Activated CD4-positive, alpha-beta T cell treated with anti-CD3 and anti-CD28 coated beads, Interleukin-2, amount 10 ng/mL, durations not matched to agents 24 days and 14 days (primary cell): Measurements from ENCODE around the gene FAM117B. TPM values are rescaled to one million over a fixed set of nuclear protein-coding genes. Genes with fewer than 3 reads are reported as not detected.

Experiments
- DNase-seq: peaks from one replicate; pipeline ENCODE4 v3.0.0; 2022
- H3K27ac Mint-ChIP-seq: one replicate; pipeline ENCODE4 v1.8.0; 2022; ENCODE audit warnings: mild to moderate bottlenecking, mixed read lengths
- H3K27me3 Mint-ChIP-seq: one replicate; pipeline ENCODE4 v1.8.0; 2022; ENCODE audit warnings: mixed read lengths
- H3K36me3 Mint-ChIP-seq: one replicate; pipeline ENCODE4 v1.8.0; 2022; ENCODE audit warnings: low read depth, mild to moderate bottlenecking, mixed read lengths
- H3K4me1 Mint-ChIP-seq: one replicate; pipeline ENCODE4 v1.8.0; 2021; ENCODE audit warnings: mixed read lengths
- H3K4me3 Mint-ChIP-seq: one replicate; pipeline ENCODE4 v1.8.0; 2022; ENCODE audit warnings: mild to moderate bottlenecking, moderate library complexity, mixed read lengths
- H3K9me3 Mint-ChIP-seq: one replicate; pipeline ENCODE4 v1.8.0; 2021; ENCODE audit warnings: mixed read lengths
- intact Hi-C: fragments of 100-400 bp; cut with micrococcal nuclease; formaldehyde crosslinking; loops from one replicate; pipeline ENCODE4 v1.15.1; 2023
- total RNA-seq: library from RNA; stranded (reverse); gene quantifications from 2 replicates; pipeline ENCODE4 v1.2.3, GENCODE V29; 2022

The FAM117B gene
- total RNA-seq, 1 donor from 2014 or later: 14.5 TPM

DNA sequence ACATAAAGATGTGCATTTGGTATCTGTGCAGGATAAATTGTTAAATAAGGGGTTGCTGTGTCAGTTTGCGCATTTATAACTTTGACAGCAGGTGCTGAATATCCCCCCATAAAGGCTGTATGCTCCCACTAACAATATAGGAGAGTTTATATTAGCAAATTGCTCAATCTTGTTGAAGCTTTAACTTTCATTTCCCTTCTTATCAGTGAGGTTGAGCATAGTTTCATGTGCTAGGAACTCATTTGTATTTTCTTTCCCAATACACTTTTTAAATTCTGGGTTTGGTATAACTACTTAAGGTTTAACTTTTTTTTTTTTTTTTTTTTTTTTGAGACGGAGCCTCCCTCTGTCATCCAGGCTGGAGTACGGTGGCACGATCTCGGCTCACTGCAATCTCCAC is 89.0 kb downstream of the FAM117B start:
- intact Hi-C loops: no loop called here
- no peak for DNase-seq
- Mint-ChIP-seq H3K4me1 (peaks cover 4% of the 10 kb centered on the region), H3K27me3 (no peaks in the 10 kb centered on the region), H3K9me3 (no peaks in the 10 kb centered on the region), H3K27ac (no peak overlapping the region), H3K4me3 (no peak overlapping the region), H3K36me3 (peaks cover 13% of the 10 kb centered on the region)

DNA sequence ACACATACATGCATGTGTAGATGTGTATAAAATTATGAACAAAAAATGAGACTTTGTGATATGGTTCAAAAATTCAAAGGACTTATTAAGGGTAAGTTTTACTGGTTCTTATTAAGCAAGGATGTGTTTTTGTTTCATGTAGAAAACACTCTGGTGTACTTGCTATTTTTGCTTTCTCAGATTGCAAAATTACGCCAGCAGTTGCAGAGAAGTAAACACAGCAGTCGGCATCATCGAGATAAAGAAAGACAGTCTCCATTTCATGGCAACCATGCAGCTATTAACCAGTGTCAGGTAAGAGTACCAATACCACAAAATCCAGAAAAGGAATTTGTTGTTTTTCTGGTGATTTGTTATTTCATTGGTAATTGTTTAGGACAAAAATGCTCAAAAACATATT is 91.3 kb downstream of the FAM117B start:
- H3K4me1 Mint-ChIP-seq: peaks cover 4% of the 10 kb centered on the region
- intact Hi-C loops: no loop called here
- H3K4me3 Mint-ChIP-seq: no peak overlapping the region
- no peak for DNase-seq
- no peak overlapping the region for H3K27ac Mint-ChIP-seq
- no peaks in the 10 kb centered on the region for H3K27me3 Mint-ChIP-seq
- peaks cover 9% of the 10 kb centered on the region for H3K9me3 Mint-ChIP-seq
- H3K36me3 Mint-ChIP-seq: peaks cover 26% of the 10 kb centered on the region

DNA sequence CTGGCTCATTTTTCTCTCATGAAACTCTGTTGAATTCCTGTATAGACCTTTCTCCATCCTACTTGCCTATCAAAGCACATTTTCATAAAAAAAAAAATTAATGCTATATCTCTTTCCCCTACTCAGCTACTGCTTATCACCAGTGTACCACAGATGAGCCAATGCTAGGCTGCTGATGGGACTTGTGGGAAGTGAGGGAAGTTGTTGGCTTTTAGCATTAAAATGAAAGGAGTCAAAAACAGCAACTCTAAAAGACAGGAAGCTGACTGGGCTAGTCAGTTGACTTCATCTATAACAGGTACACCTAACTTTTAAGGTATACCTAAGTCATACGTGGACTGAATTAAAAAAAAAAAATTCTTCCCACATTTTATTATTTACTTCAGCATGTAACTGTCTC is 102.1 kb downstream of the FAM117B start:
- intact Hi-C loops: no loop called here
- DNase-seq: no peak
- Mint-ChIP-seq H3K4me1 (no peaks in the 10 kb centered on the region), H3K36me3 (peaks cover 31% of the 10 kb centered on the region), H3K27me3 (no peaks in the 10 kb centered on the region), H3K4me3 (no peak overlapping the region), H3K9me3 (peaks cover 8% of the 10 kb centered on the region), H3K27ac (no peak overlapping the region)

DNA sequence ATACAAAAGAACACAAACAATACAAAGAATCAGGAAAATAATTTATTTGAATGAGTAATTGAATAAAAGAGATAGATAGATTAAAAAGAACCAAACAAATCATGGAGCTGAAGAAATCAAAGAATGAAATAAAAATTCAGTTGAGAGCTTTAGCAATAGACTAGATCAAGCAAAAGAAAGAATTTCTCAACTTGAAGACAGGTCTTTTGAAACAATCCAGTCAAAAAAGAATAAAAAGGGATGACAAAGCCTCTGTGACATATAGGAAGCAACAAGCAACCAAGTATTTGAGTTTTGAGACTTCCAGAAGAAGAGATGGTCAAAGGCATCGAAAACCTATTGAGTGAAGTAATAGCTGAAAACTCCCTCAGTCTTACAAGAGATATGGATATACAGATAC is 108.8 kb downstream of the FAM117B start:
- Mint-ChIP-seq H3K4me1 (no peaks in the 10 kb centered on the region), H3K36me3 (peaks cover 33% of the 10 kb centered on the region), H3K27ac (no peak overlapping the region), H3K4me3 (no peak overlapping the region), H3K27me3 (no peaks in the 10 kb centered on the region), H3K9me3 (peaks cover 33% of the 10 kb centered on the region)
- DNase-seq: no peak
- intact Hi-C loops: no loop called here

DNA sequence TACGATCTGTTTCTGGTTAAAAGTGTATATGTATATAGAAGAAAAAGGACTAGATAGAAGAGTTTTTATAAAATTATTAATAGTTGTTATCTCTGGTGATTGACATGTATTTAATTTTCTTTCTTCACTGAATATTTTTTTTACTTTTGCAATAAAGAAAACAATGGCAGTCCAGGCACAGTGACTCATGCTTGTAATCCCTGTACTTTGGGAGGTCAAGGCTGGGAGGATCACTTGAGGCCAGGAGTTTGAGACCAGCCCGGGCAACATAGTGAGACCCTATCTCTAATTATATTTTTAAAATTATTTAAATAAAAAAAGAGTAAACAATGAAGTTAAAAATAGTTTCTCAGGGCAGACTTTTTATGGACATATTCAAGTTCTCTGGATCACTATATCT is 114.7 kb downstream of the FAM117B start:
- H3K36me3 Mint-ChIP-seq: peaks cover 13% of the 10 kb centered on the region
- H3K27ac Mint-ChIP-seq: no peak overlapping the region
- DNase-seq: no peak
- H3K4me3 Mint-ChIP-seq: no peak overlapping the region
- H3K4me1 Mint-ChIP-seq: peaks cover 6% of the 10 kb centered on the region
- intact Hi-C loops: no loop called here
- H3K9me3 Mint-ChIP-seq: peaks cover 17% of the 10 kb centered on the region
- no peaks in the 10 kb centered on the region for H3K27me3 Mint-ChIP-seq

DNA sequence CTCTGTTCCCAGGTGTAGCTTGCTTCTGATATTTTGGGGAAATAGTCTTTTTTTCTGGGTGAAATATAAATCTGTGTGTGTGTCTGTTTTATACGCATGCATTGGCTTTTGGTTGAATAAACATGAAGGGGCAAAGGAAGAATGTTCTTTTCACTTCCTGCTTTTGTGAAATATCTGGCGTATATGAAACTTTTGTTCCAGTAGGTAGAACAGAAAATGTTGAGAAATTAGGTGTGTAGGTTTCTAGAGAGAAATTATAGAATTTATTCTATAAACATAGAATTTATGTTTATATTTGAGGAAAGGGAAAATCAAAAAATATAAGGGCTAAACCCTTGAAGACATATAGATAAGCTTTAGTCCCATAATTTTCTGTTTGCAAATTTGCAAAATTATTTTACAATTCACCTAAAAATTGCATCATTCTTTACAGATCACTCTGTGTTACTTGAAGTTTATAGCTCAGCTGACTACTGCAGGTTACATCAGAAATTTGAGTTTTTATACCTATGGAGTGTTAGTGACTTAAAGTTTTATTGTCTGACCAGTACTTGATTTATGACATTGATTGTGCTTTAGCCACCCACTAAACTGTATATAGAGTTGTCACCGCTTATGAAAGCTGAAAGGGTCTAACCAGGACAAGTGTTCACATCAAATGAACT is 116.1 kb downstream of the FAM117B start:
- H3K36me3 Mint-ChIP-seq: peaks cover 8% of the 10 kb centered on the region
- intact Hi-C loops: loop anchor here (5.0 kb wide), 1 partner anchor 49 kb away; no protein-coding TSS in a partner anchor
- H3K27me3 Mint-ChIP-seq: no peaks in the 10 kb centered on the region
- H3K4me1 Mint-ChIP-seq: peaks cover 6% of the 10 kb centered on the region
- no peak overlapping the region for H3K4me3 Mint-ChIP-seq
- DNase-seq: no peak
- H3K9me3 Mint-ChIP-seq: peaks cover 11% of the 10 kb centered on the region
- H3K27ac Mint-ChIP-seq: no peak overlapping the region

DNA sequence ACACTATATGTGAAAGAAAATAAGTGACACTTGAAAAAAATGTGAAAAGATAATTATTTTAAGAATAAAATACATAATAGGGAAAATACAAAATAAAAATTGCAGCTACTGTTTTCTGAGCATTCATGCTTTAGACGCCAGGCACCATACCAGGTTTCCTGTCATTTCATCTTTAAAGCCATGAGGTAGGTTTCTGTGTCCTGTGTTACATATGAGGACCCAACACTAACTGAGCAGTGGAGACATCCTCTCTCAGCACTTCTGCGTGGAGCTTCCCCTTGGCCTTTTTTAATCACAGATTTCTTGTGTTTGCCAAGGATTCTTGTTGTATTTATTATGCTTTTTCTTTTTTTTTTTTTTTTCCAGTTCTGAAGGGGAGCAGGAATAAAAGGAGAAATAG is 117.3 kb downstream of the FAM117B start:
- Mint-ChIP-seq H3K27ac (no peak overlapping the region), H3K4me1 (peaks cover 6% of the 10 kb centered on the region), H3K27me3 (no peaks in the 10 kb centered on the region), H3K4me3 (no peak overlapping the region), H3K36me3 (peaks cover 8% of the 10 kb centered on the region), H3K9me3 (peaks cover 11% of the 10 kb centered on the region)
- DNase-seq: no peak
- intact Hi-C loops: loop anchor here (5.0 kb wide), 1 partner anchor 50 kb away; no protein-coding TSS in a partner anchor

DNA sequence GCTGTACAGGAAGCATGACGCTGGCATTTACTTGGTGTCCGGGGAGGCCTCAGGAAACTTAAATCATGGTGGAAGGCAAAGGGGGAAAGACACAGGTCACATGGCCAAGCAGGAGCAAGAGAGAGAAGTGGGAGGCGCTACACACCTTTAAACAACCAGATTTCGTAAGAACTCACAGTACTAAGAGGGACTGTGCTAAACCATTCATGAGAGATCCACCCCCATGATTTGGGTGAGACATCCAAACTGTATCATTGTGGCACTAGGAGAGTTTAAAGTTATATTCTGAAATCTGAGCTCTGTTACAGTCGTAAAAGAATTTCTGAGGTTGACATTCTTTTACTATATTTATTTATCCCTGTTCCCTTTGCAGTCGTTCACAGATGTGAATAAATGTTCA is 120.2 kb downstream of the FAM117B start:
- Mint-ChIP-seq H3K4me3 (no peak overlapping the region), H3K4me1 (peaks cover 6% of the 10 kb centered on the region), H3K27me3 (no peaks in the 10 kb centered on the region), H3K27ac (no peak overlapping the region), H3K9me3 (peaks cover 3% of the 10 kb centered on the region), H3K36me3 (peaks cover 16% of the 10 kb centered on the region)
- intact Hi-C loops: loop anchor here (5.0 kb wide), 1 partner anchor 53 kb away; no protein-coding TSS in a partner anchor
- no peak for DNase-seq

DNA sequence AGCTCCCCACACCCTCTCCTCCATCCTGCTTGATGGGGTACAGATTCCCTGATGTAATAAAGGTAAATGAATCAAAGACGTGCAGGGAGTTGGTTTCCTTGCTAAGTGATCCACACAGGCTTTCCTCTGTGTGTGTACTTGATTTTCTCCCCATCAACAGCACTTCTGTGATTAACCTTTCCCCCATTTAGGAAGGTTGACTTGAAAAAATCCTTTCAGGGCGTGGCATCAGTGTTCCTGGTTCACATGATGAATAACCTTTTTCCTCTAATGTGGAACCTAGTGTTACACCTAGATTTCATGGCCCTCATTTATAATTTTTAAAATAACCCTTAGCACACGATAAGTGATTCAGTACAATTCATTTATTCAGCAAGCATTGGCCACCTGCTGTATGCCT is 121.8 kb downstream of the FAM117B start:
- Mint-ChIP-seq H3K27me3 (no peaks in the 10 kb centered on the region), H3K27ac (no peak overlapping the region), H3K4me1 (peaks cover 11% of the 10 kb centered on the region), H3K36me3 (peaks cover 25% of the 10 kb centered on the region), H3K9me3 (peaks cover 3% of the 10 kb centered on the region), H3K4me3 (no peak overlapping the region)
- no peak for DNase-seq
- intact Hi-C loops: no loop called here

DNA sequence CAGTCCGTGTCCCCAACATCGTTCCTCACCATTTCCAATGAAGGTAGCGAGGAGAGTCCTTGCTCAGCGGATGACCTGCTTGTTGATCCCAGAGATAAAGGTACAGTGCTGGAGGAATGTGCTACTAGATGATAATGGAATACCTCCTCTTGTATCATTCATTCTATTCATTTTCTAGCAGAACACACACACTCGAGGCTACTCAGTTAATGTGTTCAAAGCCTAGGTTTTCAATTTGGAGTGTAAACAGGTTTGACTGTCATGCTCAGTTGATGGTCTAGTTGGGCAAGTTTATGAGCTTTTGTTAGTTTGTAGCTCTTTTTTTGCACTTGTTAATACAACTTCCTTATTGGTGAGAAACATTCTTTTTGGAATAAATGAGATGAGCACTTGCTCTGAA is 122.6 kb downstream of the FAM117B start:
- peaks cover 16% of the 10 kb centered on the region for H3K4me1 Mint-ChIP-seq

DNA sequence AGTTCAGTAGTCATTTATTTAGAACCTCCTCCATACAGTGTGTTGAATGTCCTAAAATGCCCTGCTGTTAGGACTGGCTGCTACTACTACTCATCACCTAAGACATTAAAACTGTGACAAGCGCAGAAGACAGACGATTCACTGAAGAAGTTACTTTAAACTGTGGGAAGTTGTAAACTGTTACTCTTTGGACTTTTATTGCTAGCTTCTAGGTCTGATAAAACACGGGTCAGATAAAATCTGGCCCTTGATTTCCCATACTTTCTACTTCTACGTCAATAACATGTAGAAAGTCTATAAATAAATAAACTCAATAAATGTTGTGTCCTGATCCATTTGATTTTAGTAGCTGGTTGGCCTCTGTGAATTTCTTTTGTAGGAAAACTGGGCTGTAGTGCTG is 123.4 kb downstream of the FAM117B start:
- intact Hi-C loops: no loop called here
- peaks cover 23% of the 10 kb centered on the region for H3K36me3 Mint-ChIP-seq
- H3K4me1 Mint-ChIP-seq: peaks cover 23% of the 10 kb centered on the region
- H3K9me3 Mint-ChIP-seq: peaks cover 3% of the 10 kb centered on the region
- no peak overlapping the region for H3K4me3 Mint-ChIP-seq
- no peak overlapping the region for H3K27ac Mint-ChIP-seq
- no peaks in the 10 kb centered on the region for H3K27me3 Mint-ChIP-seq
- DNase-seq: no peak

More for the DNA sequence above, 122.6 kb downstream of the FAM117B start:
- DNase-seq: no peak
- intact Hi-C loops: no loop called here
- Mint-ChIP-seq H3K27ac (no peak overlapping the region), H3K36me3 (peaks cover 23% of the 10 kb centered on the region), H3K9me3 (peaks cover 3% of the 10 kb centered on the region), H3K4me3 (no peak overlapping the region), H3K27me3 (no peaks in the 10 kb centered on the region)

DNA sequence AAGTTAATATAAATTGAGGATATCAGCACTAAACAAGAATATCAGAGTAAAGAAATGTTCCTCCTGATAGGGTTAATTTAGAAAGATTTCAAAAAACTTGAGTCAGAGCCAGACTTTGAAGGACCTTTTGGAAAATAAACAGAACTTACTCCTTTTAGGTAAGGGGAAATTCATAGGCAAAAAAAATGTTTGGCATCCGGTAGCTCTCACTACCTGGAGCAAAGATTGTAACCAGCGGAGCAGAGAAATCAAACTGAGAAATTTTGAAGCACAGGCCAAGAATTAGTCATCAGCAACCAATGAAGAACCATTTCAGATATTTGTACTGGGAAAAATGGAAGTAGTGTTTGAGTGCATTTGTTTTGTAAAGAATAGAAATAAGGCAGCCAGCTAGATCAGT is 123.8 kb downstream of the FAM117B start:
- no peak for DNase-seq
- peaks cover 7% of the 10 kb centered on the region for H3K9me3 Mint-ChIP-seq
- H3K36me3 Mint-ChIP-seq: peaks cover 21% of the 10 kb centered on the region
- H3K27ac Mint-ChIP-seq: no peak overlapping the region
- intact Hi-C loops: no loop called here
- H3K4me1 Mint-ChIP-seq: peaks cover 26% of the 10 kb centered on the region
- no peaks in the 10 kb centered on the region for H3K27me3 Mint-ChIP-seq
- no peak overlapping the region for H3K4me3 Mint-ChIP-seq

DNA sequence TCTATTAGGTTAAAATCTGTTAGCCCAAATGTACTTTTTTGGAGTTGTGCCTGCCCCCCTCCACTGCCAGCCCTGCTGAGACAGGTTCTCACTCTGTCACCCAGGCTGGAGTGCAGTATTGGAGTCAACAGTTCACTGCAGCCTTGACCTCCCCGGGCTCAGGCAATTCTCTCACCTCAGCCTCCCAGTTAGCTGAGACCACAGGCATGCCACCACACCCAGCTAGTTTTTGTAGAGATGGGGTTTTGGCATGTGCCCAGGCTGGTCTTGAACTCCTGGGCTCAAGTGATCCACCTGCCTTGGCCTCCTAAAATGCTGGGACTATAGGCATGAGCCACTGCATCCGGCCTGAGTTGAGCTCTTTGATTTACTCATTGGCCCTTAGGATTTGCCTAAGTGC is 126.1 kb downstream of the FAM117B start:
- H3K4me3 Mint-ChIP-seq: no peak overlapping the region
- peaks cover 36% of the 10 kb centered on the region for H3K36me3 Mint-ChIP-seq
- peaks cover 27% of the 10 kb centered on the region for H3K4me1 Mint-ChIP-seq
- H3K9me3 Mint-ChIP-seq: peaks cover 8% of the 10 kb centered on the region
- intact Hi-C loops: loop anchor here (5.0 to 10.0 kb wide), 2 partner anchors 119 to 176 kb away; no protein-coding TSS in a partner anchor
- DNase-seq: no peak
- no peaks in the 10 kb centered on the region for H3K27me3 Mint-ChIP-seq
- no peak overlapping the region for H3K27ac Mint-ChIP-seq

DNA sequence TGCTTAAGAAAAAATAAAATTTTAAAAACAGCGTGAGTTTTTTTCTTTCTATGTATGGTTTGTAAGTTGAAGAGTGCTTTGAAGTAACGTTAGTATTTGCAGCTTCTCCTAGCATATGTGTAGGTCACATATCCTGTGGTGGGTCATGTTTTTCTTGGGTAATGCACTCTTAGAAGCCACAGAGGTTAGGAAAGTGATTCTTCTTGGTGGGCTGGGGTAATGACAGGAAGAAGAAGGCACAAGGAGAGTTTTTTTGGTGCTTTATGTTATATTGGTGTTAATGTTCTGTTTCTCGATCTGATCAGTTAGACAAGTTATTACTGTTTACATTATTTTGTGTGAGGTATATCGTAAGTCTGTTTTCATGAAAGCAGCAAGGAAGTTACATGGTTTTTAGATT is 127.8 kb downstream of the FAM117B start:
- H3K27me3 Mint-ChIP-seq: no peaks in the 10 kb centered on the region
- H3K4me3 Mint-ChIP-seq: peak overlapping the region; percentile 80
- intact Hi-C loops: loop anchor here (5.0 to 10.0 kb wide), 2 partner anchors 120 to 178 kb away; no protein-coding TSS in a partner anchor
- H3K4me1 Mint-ChIP-seq: peaks cover 27% of the 10 kb centered on the region
- peaks cover 32% of the 10 kb centered on the region for H3K36me3 Mint-ChIP-seq
- H3K9me3 Mint-ChIP-seq: peaks cover 8% of the 10 kb centered on the region
- peak; percentile 77 for DNase-seq
- H3K27ac Mint-ChIP-seq: peak overlapping the region; percentile 88

DNA sequence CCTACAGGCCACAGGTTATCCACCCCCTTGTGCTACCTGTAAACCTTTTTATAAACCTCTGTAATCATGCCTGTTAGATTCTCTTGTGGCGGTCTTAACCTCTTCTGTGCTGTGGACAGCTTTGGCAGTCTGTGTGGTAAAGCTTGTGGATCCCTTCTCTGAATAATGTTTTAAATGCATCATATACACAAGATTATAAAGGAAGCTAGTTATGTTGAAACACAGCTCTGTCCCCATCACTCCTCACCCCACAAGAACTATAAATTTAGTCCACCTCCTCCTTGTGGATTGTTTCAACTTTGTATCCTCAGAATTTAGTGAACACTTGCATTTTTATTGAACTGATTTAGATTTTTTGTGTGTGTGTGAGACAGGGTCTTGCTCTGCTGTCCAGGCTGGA is 129.1 kb downstream of the FAM117B start:
- peaks cover 30% of the 10 kb centered on the region for H3K36me3 Mint-ChIP-seq
- H3K4me3 Mint-ChIP-seq: peak overlapping the region; percentile 20
- H3K4me1 Mint-ChIP-seq: peaks cover 27% of the 10 kb centered on the region
- intact Hi-C loops: loop anchor here (5.0 to 10.0 kb wide), 2 partner anchors 122 to 179 kb away; no protein-coding TSS in a partner anchor
- H3K27ac Mint-ChIP-seq: peak overlapping the region; percentile 20
- no peak for DNase-seq
- peaks cover 8% of the 10 kb centered on the region for H3K9me3 Mint-ChIP-seq
- H3K27me3 Mint-ChIP-seq: no peaks in the 10 kb centered on the region
